ENCODE measurements around the gene PCSK4.
"Not testable (repeated sequence)": the region's sequence is repeated elsewhere in the genome, so short reads cannot be mapped to it uniquely, and the experiment has no call there.

Gene PCSK4

GRCh38 chr19:1501200-1501595 lies 11.0 kb upstream of the PCSK4 start:
- DNase-seq (ENCODE audit: extremely low spot score) = no peak
- CTCF ChIA-PET = interaction anchor here (0.8 kb wide), 1 partner anchor 11 kb away, joined by 3 read pairs; no protein-coding TSS in a partner anchor
- POLR2A ChIA-PET = no interaction called here
- TF ChIP-seq CTCF (IDR thresholded peaks at IDR 0.05; ENCODE audit: control extremely low read depth, extremely low read depth, low read depth, missing control alignments) = no peak

- POLR2A ChIA-PET; DNase-seq (ENCODE audit: extremely low spot score); CTCF ChIA-PET: not testable (repeated sequence)
These were observed 9.1 kb upstream of the PCSK4 start for GRCh38 chr19:1499231-1499630.

- no peak for TF ChIP-seq CTCF (IDR thresholded peaks at IDR 0.05; ENCODE audit: control extremely low read depth, extremely low read depth, low read depth, missing control alignments)
- no peak for DNase-seq (ENCODE audit: extremely low spot score)
- POLR2A ChIA-PET = no interaction called here
- CTCF ChIA-PET = interaction anchor here (1.3 kb wide), 1 partner anchor 328 kb away, joined by 3 read pairs; no protein-coding TSS in a partner anchor
These were observed 7.6 kb upstream of the PCSK4 start for GRCh38 chr19:1497578-1498235.

GRCh38 chr19:1496714-1497577 lies 6.8 kb upstream of the PCSK4 start:
- no peak for DNase-seq (ENCODE audit: extremely low spot score)
- TF ChIP-seq CTCF (IDR thresholded peaks at IDR 0.05; ENCODE audit: control extremely low read depth, extremely low read depth, low read depth, missing control alignments) = no peak
- ChIA-PET POLR2A (no interaction called here), CTCF (interaction anchor here (1.3 kb wide), 1 partner anchor 329 kb away, joined by 3 read pairs; no protein-coding TSS in a partner anchor)

- CTCF ChIA-PET = no interaction called here
- POLR2A ChIA-PET = no interaction called here
- TF ChIP-seq CTCF (IDR thresholded peaks at IDR 0.05; ENCODE audit: control extremely low read depth, extremely low read depth, low read depth, missing control alignments) = no peak
- no peak for DNase-seq (ENCODE audit: extremely low spot score)
These were observed 5.9 kb upstream of the PCSK4 start for GRCh38 chr19:1495799-1496713.

- CTCF ChIA-PET = no interaction called here
- TF ChIP-seq CTCF (IDR thresholded peaks at IDR 0.05; ENCODE audit: control extremely low read depth, extremely low read depth, low read depth, missing control alignments) = no peak
- no peak for DNase-seq (ENCODE audit: extremely low spot score)
- POLR2A ChIA-PET = no interaction called here
These were observed 5.1 kb upstream of the PCSK4 start for GRCh38 chr19:1495051-1495798.
